Endothelial cell of umbilical vein (primary cell): ENCODE measurements around the gene PSTPIP1. TPM values are rescaled to one million over a fixed set of nuclear protein-coding genes. Genes with fewer than 3 reads are reported as not detected.

ENCODE experiments used
- BruUV-seq: library from RNA; stranded (reverse); fragments of 400-500 nt; replicated peaks from 2 replicates; lab custom pipeline; 2021; lab: Mats Ljungman, UMichigan
- CTCF ChIA-PET: fragments of 300-600, 350-600 bp; sonication (Branson Sonifier 250); formaldehyde crosslinking; loops from one replicate; lab custom pipeline; 2021; ENCODE audit warnings: antibody characterized with exemption, inconsistent platforms; lab: Charles Lee
- POLR2A ChIA-PET: fragments of 300-600, 350-600 bp; sonication (Branson Sonifier 250); formaldehyde crosslinking; loops from one replicate; lab custom pipeline; 2021; ENCODE audit warnings: antibody characterized with exemption, inconsistent platforms; lab: Charles Lee
- DNase-seq: peaks from one replicate; pipeline ENCODE4 v3.0.0-alpha.2; 2011; ENCODE audit warnings: low read depth, low spot score
- FAIRE-seq: peaks from 2 replicates; lab custom pipeline; 2011; peaks lifted over from hg19 to GRCh38; lab: Jason Lieb, UNC
- H2AFZ ChIP-seq: 2 replicates; pipeline ENCODE4 v1.6.0; 2012; ENCODE audit warnings: low read depth, low read length, control low read depth, inconsistent platforms
- H3K27ac ChIP-seq: 2 replicates; pipeline ENCODE4 v1.5.1; 2011; ENCODE audit warnings: low read depth, mild to moderate bottlenecking, control low read depth, low read length, moderate library complexity; ENCODE audit not compliant: insufficient read depth
- H3K27me3 ChIP-seq, 2 experiments: 2 replicates each; pipeline versions ENCODE4 v1.6.0 to v1.6.1; 2011; ENCODE audit warnings: low read length in 2 of 2, mixed read lengths in 1 of 2; ENCODE audit not compliant: control insufficient read depth in 2 of 2, insufficient read depth in 2 of 2
- H3K36me3 ChIP-seq, 2 experiments: 2 replicates in 1 of 2; 3 replicates in 1 of 2; pipeline ENCODE4 v1.5.1; 2011; ENCODE audit warnings: low read length in 2 of 2, mild to moderate bottlenecking in 1 of 2, moderate library complexity in 1 of 2; ENCODE audit not compliant: control insufficient read depth in 2 of 2, insufficient read depth in 2 of 2; ENCODE audit errors: extremely low read depth in 1 of 2
- H3K4me1 ChIP-seq: 3 replicates; pipeline ENCODE4 v1.5.1; 2011; ENCODE audit warnings: mild to moderate bottlenecking, low read length; ENCODE audit not compliant: control insufficient read depth, insufficient read depth; ENCODE audit errors: extremely low read depth
- H3K4me2 ChIP-seq: 2 replicates; pipeline ENCODE4 v1.6.1; 2011; ENCODE audit warnings: low read length, control low read depth, mixed read lengths; ENCODE audit not compliant: insufficient read depth
- H3K4me3 ChIP-seq, 3 experiments: fragments of 200-600 bp in 1 of 3; sonication (generic), shearing (Covaris generic) in 1 of 3; replicated peaks in 1 of 3; 2 replicates each; pipeline ENCODE4 v1.5.1; 2011 to 2016; ENCODE audit warnings: control low read depth in 3 of 3, low read length in 3 of 3, mild to moderate bottlenecking in 2 of 3, inconsistent platforms in 1 of 3, low read depth in 1 of 3, moderate library complexity in 1 of 3; ENCODE audit not compliant: insufficient read depth in 1 of 3
- H3K79me2 ChIP-seq: 2 replicates; pipeline ENCODE4 v1.6.0; 2012; ENCODE audit warnings: low read length, inconsistent platforms; ENCODE audit not compliant: control insufficient read depth, insufficient read depth
- H3K9ac ChIP-seq: replicated peaks from 2 replicates; pipeline ENCODE3; 2011; ENCODE audit warnings: low read length, control low read depth; ENCODE audit not compliant: insufficient read depth; ENCODE audit errors: extremely low read depth
- H3K9me1 ChIP-seq: replicated peaks from 3 replicates; pipeline ENCODE4 v1.6.0; 2011; ENCODE audit warnings: mild to moderate bottlenecking, low read length; ENCODE audit not compliant: control insufficient read depth, insufficient read depth; ENCODE audit errors: extremely low read depth
- H3K9me3 ChIP-seq: replicated peaks from 2 replicates; pipeline ENCODE4 v1.5.1; 2012; ENCODE audit warnings: low read length, inconsistent platforms; ENCODE audit not compliant: control insufficient read depth, insufficient read depth
- H4K20me1 ChIP-seq: replicated peaks from 2 replicates; pipeline ENCODE3; 2011; ENCODE audit warnings: mild to moderate bottlenecking, low read length; ENCODE audit not compliant: control insufficient read depth, insufficient read depth; ENCODE audit errors: extremely low read depth
- CTCF ChIP-seq, 2 donors: IDR thresholded peaks; 1 replicate in 1 of 2; 2 replicates in 1 of 2; pipeline ENCODE4 v1.5.1; 2011; ENCODE audit warnings: low read length in 2 of 2, mild to moderate bottlenecking in 2 of 2, moderate library complexity in 2 of 2, control low read depth in 1 of 2, inconsistent platforms in 1 of 2, low read depth in 1 of 2; ENCODE audit not compliant: insufficient read depth in 1 of 2; ENCODE audit errors: extremely low read depth in 1 of 2
- EZH2 ChIP-seq: IDR thresholded peaks from 2 replicates; pipeline ENCODE4 v1.6.1; 2012; ENCODE audit warnings: borderline replicate concordance, low read depth, mild to moderate bottlenecking, moderate library complexity, low read length, inconsistent platforms; ENCODE audit not compliant: severe bottlenecking
- FOS ChIP-seq: IDR thresholded peaks from 2 replicates; pipeline ENCODE4 v1.6.1; 2011; ENCODE audit warnings: mild to moderate bottlenecking, low read length, moderate library complexity, borderline replicate concordance; ENCODE audit not compliant: insufficient read depth
- GATA2 ChIP-seq: IDR thresholded peaks from 2 replicates; pipeline ENCODE4 v1.7.0; 2011; ENCODE audit warnings: low read depth, mild to moderate bottlenecking, moderate library complexity, mixed read lengths, low read length; ENCODE audit not compliant: insufficient read length, insufficient read depth
- JUN ChIP-seq: IDR thresholded peaks from 2 replicates; pipeline ENCODE4 v1.6.1; 2011; ENCODE audit warnings: borderline replicate concordance, low read depth; ENCODE audit not compliant: insufficient read length, insufficient read depth
- MYC ChIP-seq: IDR thresholded peaks from one replicate; pipeline ENCODE4 v1.6.1; 2011; ENCODE audit warnings: mild to moderate bottlenecking, low read depth, low read length
- POLR2A ChIP-seq: IDR thresholded peaks from 2 replicates; pipeline ENCODE4 v1.6.1; 2012; ENCODE audit warnings: low read depth, mild to moderate bottlenecking, control low read depth, low read length
- POLR2AphosphoS5 ChIP-seq: IDR thresholded peaks from 2 replicates; pipeline ENCODE4 v1.6.1; 2012; ENCODE audit warnings: low read depth, mild to moderate bottlenecking, control low read depth, low read length, moderate library complexity; ENCODE audit not compliant: insufficient read depth
- dilution Hi-C: fragments of 300-500 bp; cut with MboI; formaldehyde crosslinking; loops from one replicate; pipeline ENCODE4 v1.15.0; 2019; ENCODE audit warnings: low sequenced_read_pairs; ENCODE audit not compliant: extremely low pct_ligation_motif_present
- intact Hi-C: fragments of 100-400 bp; cut with micrococcal nuclease; formaldehyde crosslinking; loops from one replicate; pipeline ENCODE4 v1.10.0; 2022
- polyA plus RNA-seq, 4 experiments: library from polyadenylated mRNA; depleted of rRNA in 3 of 4; stranded (reverse) in 3 of 4; unstranded in 1 of 4; fragments of >200 nt; gene quantifications; 2 replicates each; pipeline versions ENCODE4 v1.2.1 to v1.2.3, GENCODE V29; 2011 to 2012; ENCODE audit warnings: missing spikeins in 1 of 4
- total RNA-seq: library from RNA; stranded (reverse); gene quantifications from 2 replicates; pipeline ENCODE4 v1.2.3, GENCODE V29; 2021
- TF ChIP-seq, protein P1 (sequence below): IDR thresholded peaks from 2 replicates; pipeline ENCODE4 v1.6.1; 2011; ENCODE audit not compliant: insufficient read depth, insufficient read length

PSTPIP1 gene
- total and polyA plus RNA-seq, 2 donors (not counting 3 experiments of a cell fraction or from before 2014, with no cell fraction given), result not detected

DNA sequence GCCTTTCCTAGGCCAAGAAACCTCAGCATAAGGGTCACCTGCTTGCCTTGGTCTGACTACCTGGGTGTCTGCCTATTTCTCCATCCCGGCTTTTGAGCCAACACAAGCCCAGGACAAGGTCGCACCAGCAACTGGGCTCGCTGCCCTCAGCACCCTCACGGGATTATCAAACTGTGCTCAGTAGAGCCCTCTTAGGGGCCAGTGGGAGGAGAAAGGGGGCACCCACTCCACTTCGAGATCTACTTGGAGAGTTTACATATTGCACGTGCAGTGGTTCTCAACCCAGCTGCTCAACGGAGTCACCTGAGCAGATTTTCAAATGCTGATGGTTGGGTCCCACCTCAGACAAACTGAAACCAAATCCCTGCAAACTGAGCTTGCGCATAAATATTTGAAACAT, 44.9 kb downstream of the PSTPIP1 start:
- no peak overlapping the region for H3K4me3 ChIP-seq
- no peak for TF ChIP-seq EZH2
- no peak for TF ChIP-seq JUN
- TF ChIP-seq MYC, result no peak
- no peak for TF ChIP-seq POLR2A
- TF ChIP-seq, protein P1, sequence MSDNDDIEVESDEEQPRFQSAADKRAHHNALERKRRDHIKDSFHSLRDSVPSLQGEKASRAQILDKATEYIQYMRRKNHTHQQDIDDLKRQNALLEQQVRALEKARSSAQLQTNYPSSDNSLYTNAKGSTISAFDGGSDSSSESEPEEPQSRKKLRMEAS, result no peak
- no peak for TF ChIP-seq FOS
- no peak for TF ChIP-seq GATA2
- TF ChIP-seq CTCF (IDR thresholded peaks at IDR 0.05; ENCODE audit: extremely low read depth in 1 of 2, insufficient read depth in 1 of 2, low read depth in 1 of 2, low read length in 2 of 2), result no peak
- no peak for TF ChIP-seq POLR2AphosphoS5
- H3K9ac ChIP-seq, result no peak overlapping the region
- no peak for FAIRE-seq
- peaks cover 0 to 15% of the 10 kb centered on the region in 2 experiments for H3K36me3 ChIP-seq
- H3K9me1 ChIP-seq, result no peaks in the 10 kb centered on the region
- no peaks in the 10 kb centered on the region for H3K4me1 ChIP-seq
- DNase-seq, result no peak
- no peaks in the 10 kb centered on the region for H3K27me3 ChIP-seq
- no peak overlapping the region for H2AFZ ChIP-seq
- BruUV-seq, result no TSS peak
- CTCF ChIA-PET, result interaction anchor here (2.2 kb wide), 1 partner anchor 21 kb away, joined by 6 read pairs; no protein-coding TSS in a partner anchor
- no peak overlapping the region for H3K4me2 ChIP-seq
- H3K79me2 ChIP-seq, result no peaks in the 10 kb centered on the region
- dilution Hi-C loops (no loop called here), intact Hi-C loops (loop anchor here (2.0 kb wide), 1 partner anchor 27 kb away; no protein-coding TSS in a partner anchor)
- H4K20me1 ChIP-seq, result no peaks in the 10 kb centered on the region
- no peak overlapping the region for H3K27ac ChIP-seq
- no peaks in the 10 kb centered on the region for H3K9me3 ChIP-seq
- POLR2A ChIA-PET, result no interaction called here
